Mucosa of descending colon (tissue), 3 donors: ENCODE measurements around the gene GLDN. TPM values are rescaled to one million over a fixed set of nuclear protein-coding genes. Genes with fewer than 3 reads are reported as not detected.

ENCODE experiments used
- ATAC-seq: fragments of 200-7000 bp; cut with Tn5 transposase; one replicate; pipeline ENCODE4 v1.9.1; 2020; ENCODE audit warnings: mild to moderate bottlenecking, moderate library complexity
- DNase-seq, 3 donors: peaks; one replicate each; pipeline ENCODE4 v3.0.0-alpha.2; 2020
- H3K36me3 ChIP-seq: fragments of 200-600 bp; one replicate; pipeline ENCODE4 v1.8.0; 2021; ENCODE audit warnings: low read depth, mild to moderate bottlenecking
- H3K4me1 ChIP-seq: fragments of 200-600 bp; one replicate; pipeline ENCODE4 v1.8.0; 2021; ENCODE audit warnings: low read depth, mild to moderate bottlenecking
- H3K4me3 ChIP-seq: fragments of 200-600 bp; one replicate; pipeline ENCODE4 v1.8.0; 2021; ENCODE audit warnings: mild to moderate bottlenecking
- H3K9me3 ChIP-seq: fragments of 200-600 bp; one replicate; pipeline ENCODE4 v1.8.0; 2021; ENCODE audit warnings: mild to moderate bottlenecking
- CTCF ChIP-seq: fragments of 200-600 bp; IDR thresholded peaks from one replicate; pipeline ENCODE4 v1.8.0; 2022; ENCODE audit warnings: antibody characterized with exemption, mild to moderate bottlenecking
- intact Hi-C, 2 donors: fragments of 100-400 bp; cut with DNase I in 1 of 2; cut with micrococcal nuclease in 1 of 2; formaldehyde crosslinking; loops; one replicate each; pipeline versions ENCODE4 v1.11.0 to v1.11.1; 2022; cut with DNase I, micrococcal nuclease
- total RNA-seq, 3 donors: library from RNA; stranded (reverse); fragmentation: NEBNext Ultra II Directional in 2 of 3; extraction: Animal tissue kit (Norgen Biotek cat#: 25700) in 2 of 3; gene quantifications; one replicate each; pipeline versions ENCODE4 v1.2.1 to v1.2.4, GENCODE V29; 2021 to 2023
- donor health status: DM: no; HTN: no; CAD: no; lungs with moderate emphysema.
- donor health status: DM: no; HTN: no; CAD: no.
- donor health status: DM: no; HTN: yes; CAD: no.

The GLDN gene
- total RNA-seq, 3 donors from 2014 or later = 3.5 to 10.0 (median 5.3) TPM

DNA sequence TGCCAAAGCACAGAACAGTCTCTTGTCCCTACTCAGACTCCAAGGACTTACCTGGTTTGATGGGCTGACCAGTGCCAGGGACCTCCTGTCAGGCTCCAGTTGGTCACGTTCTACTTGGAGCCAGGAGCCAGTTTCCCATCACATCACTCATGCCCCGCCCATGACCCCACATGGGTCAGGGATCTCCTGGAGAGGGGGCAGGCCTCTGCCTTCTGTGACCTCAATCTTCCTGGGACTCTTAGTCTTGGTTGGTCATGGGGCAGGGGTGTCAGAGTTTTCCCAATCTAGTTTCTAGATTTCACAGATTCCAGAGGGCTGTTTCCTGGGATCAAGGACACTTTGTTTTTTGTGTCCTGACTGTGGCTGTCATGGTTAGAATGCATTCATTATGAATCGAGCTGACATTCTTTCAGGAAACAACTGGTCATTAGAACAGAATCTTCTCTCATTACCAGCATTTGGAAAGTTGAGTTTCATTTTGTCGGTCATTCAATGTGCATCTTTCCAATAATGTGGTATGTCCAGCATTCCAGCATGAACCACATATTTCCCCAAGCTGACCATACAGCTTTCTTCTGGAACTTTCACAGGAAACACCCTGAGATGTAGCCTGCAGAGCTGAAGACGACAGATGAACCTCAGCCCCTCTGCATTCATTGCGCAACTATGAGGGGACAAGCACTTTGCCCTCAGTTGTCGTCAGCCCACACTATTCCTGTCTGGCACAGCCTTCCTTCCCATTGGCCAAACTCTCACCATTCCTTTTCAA is 22.9 kb upstream of the GLDN start:
- Histone ChIP-seq H3K9me3 (no peaks in the 10 kb centered on the region), H3K4me1 (no peaks in the 10 kb centered on the region), H3K36me3 (no peaks in the 10 kb centered on the region), H3K4me3 (no peak overlapping the region)
- DNase-seq (no peak), ATAC-seq (no peak)
- intact Hi-C loops = no loop called here
- no peak for TF ChIP-seq CTCF

DNA sequence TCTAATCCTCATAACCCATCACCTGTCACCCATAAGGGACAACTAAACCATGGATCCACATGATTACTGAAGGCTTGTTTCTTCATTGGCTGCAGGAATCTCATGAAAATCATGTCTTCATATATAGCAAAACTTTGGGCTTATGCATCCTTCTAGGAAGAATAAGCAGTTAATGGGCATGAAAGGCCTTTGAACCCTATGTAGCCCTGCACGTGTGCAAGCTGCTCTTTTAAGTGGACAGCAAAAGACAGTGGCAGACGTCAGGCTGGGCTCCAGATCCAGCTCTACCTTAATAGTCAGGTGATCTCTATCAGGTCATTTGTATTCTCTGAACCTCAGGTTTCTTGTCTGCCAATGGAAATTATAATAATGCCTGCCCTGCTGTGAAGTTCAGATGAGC is 21.9 kb upstream of the GLDN start:
- no peak for ATAC-seq

GRCh38 chr15:51320843-51321242 is 20.6 kb upstream of the GLDN start:
- no peak for TF ChIP-seq CTCF
- ATAC-seq (no peak), DNase-seq (no peak)
- no peaks in the 10 kb centered on the region for H3K36me3 ChIP-seq
- H3K4me1 ChIP-seq = no peaks in the 10 kb centered on the region
- intact Hi-C loops = loop anchor here in 1 of 2 donors (5.0 kb wide), 1 partner anchor 54 kb away; no protein-coding TSS in a partner anchor
- no peaks in the 10 kb centered on the region for H3K9me3 ChIP-seq
- H3K4me3 ChIP-seq = no peak overlapping the region

More for the DNA sequence above, 21.9 kb upstream of the GLDN start:
- no peak for DNase-seq
- Histone ChIP-seq H3K4me1 (no peaks in the 10 kb centered on the region), H3K4me3 (no peak overlapping the region), H3K9me3 (no peaks in the 10 kb centered on the region), H3K36me3 (no peaks in the 10 kb centered on the region)
- intact Hi-C loops = no loop called here
- no peak for TF ChIP-seq CTCF

DNA sequence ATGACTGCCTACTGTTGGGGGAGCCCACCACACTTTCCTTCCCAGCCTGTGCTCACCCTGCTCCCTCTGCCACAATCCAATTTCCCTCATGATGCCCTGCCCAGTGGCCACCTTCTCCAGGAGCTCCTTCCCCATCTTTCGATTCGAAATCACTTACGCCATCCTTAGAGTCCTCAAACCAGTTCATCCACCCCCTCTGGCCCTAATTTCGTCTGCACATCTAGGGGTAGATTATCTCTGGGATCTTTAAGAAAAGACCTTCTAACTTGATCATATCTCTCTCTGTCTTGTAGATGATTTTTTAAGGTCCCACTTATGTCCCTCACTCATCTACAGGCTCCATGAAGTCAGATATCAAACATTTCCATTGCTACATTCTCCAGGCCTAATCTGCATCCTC is 20.1 kb upstream of the GLDN start:
- no peak for TF ChIP-seq CTCF

GRCh38 chr15:51322621-51323296 is 18.7 kb upstream of the GLDN start:
- Histone ChIP-seq H3K4me1 (no peaks in the 10 kb centered on the region), H3K9me3 (no peaks in the 10 kb centered on the region), H3K36me3 (no peaks in the 10 kb centered on the region), H3K4me3 (no peak overlapping the region)
- ATAC-seq = peak; percentile 32
- intact Hi-C loops = loop anchor here in 1 of 2 donors (5.0 kb wide), 1 partner anchor 55 kb away; no protein-coding TSS in a partner anchor
- no peak for DNase-seq
- no peak for TF ChIP-seq CTCF

More for the DNA sequence above, 20.1 kb upstream of the GLDN start:
- DNase-seq (no peak), ATAC-seq (no peak)
- intact Hi-C loops = loop anchor here in 1 of 2 donors (5.0 kb wide), 1 partner anchor 54 kb away; no protein-coding TSS in a partner anchor
- H3K4me3 ChIP-seq = no peak overlapping the region
- no peaks in the 10 kb centered on the region for H3K36me3 ChIP-seq
- no peaks in the 10 kb centered on the region for H3K4me1 ChIP-seq
- H3K9me3 ChIP-seq = no peaks in the 10 kb centered on the region
